ENCODE measurements around the gene DAPK2.
"Not testable (repeated sequence)": the region's sequence is repeated elsewhere in the genome, so short reads cannot be mapped to it uniquely, and the experiment has no call there.

Gene DAPK2

DNA sequence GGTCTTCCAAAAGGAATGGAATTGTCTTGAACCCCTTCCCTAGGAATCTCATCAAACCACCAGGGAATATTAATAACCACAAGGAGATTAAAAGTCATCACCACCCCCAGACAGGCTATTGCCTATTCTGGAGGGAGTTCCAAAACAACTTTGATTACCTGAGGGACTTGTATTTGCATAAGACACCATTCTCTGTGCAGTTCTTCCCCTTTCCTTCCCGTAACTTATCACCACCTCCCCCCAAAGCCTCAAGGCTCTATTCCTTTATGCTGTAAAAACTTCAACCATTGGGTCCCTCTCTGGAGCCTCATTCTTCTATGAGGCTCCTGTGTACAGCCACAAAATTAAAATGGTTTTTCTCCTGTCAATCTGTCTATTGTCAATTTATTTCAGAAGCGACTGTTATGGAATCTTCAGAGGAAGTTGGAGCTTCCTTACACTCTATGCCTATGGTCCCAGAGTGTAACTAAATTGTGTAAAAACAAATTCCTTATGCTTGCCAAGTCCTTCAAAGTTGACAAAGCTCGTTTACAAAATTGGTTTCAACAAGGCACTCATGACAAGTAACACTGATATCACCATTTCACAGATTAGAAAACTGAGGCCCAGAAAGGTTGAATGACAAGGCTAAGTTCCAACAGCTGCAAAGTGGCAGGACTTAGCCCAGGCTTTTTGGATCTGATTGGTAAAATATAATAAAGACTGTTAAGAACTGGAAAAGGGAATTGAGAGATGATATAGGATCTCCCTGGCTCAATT is 144.2 kb downstream of the DAPK2 start:
- Histone ChIP-seq H4K20me1 (ENCODE audit: insufficient read depth, low read length, poor library complexity, severe bottlenecking) (no peaks in the 10 kb centered on the region), H3K9ac (ENCODE audit: low read depth, low read length, poor library complexity, severe bottlenecking) (no peak overlapping the region), H3K9me3 (ENCODE audit: insufficient read depth, low read depth, low read length) (no peaks in the 10 kb centered on the region), H3K4me1 (ENCODE audit: insufficient read depth, low read length, poor library complexity, severe bottlenecking) (peaks cover 39% of the 10 kb centered on the region), H3K4me2 (ENCODE audit: low read depth, low read length, poor library complexity, severe bottlenecking) (no peak overlapping the region), H3F3A (ENCODE audit: low read depth) (no peaks in the 10 kb centered on the region), H3K4me3 (ENCODE audit: low read length, poor library complexity, severe bottlenecking) (no peak overlapping the region), H3K79me2 (ENCODE audit: insufficient read depth, low read length) (no peaks in the 10 kb centered on the region), H3K9me2 (replicated peaks; ENCODE audit: low read depth, low read length) (no peaks in the 10 kb centered on the region), H3K27me3 (ENCODE audit: insufficient read depth, low read length, poor library complexity, severe bottlenecking) (no peaks in the 10 kb centered on the region), H3K36me3 (ENCODE audit: insufficient read depth, low read length) (no peaks in the 10 kb centered on the region), H2AFZ (ENCODE audit: low read length) (no peak overlapping the region)
- TF ChIP-seq EZH2phosphoT487 (IDR thresholded peaks at IDR 0.05; ENCODE audit: borderline replicate concordance): no peak
- TF ChIP-seq, protein P1, sequence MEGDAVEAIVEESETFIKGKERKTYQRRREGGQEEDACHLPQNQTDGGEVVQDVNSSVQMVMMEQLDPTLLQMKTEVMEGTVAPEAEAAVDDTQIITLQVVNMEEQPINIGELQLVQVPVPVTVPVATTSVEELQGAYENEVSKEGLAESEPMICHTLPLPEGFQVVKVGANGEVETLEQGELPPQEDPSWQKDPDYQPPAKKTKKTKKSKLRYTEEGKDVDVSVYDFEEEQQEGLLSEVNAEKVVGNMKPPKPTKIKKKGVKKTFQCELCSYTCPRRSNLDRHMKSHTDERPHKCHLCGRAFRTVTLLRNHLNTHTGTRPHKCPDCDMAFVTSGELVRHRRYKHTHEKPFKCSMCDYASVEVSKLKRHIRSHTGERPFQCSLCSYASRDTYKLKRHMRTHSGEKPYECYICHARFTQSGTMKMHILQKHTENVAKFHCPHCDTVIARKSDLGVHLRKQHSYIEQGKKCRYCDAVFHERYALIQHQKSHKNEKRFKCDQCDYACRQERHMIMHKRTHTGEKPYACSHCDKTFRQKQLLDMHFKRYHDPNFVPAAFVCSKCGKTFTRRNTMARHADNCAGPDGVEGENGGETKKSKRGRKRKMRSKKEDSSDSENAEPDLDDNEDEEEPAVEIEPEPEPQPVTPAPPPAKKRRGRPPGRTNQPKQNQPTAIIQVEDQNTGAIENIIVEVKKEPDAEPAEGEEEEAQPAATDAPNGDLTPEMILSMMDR (conservative IDR thresholded peaks at IDR 0.05; ENCODE audit: low read length): no peak

DNA sequence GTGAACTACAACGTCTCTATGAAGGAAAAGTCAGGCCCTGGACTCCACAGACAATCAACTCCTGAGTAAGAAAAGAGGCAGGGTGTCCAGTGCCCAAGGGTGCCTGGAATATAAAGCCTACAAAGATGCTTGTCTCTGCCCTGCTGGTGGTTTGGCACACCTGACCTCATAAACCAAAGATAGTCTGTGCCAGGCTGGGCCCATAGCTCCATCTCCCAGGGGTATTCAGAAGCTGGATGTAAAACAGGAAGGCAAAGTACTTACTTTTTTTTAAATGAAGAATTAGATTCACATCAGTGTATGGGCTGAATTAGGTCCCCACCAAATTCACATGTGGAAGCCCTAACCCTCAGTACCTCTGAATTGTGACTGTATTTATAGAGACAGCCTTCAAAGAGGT is 146.0 kb downstream of the DAPK2 start:
- Histone ChIP-seq H3K9me3 (ENCODE audit: insufficient read depth, low read depth, low read length) (no peaks in the 10 kb centered on the region), H3K4me1 (ENCODE audit: insufficient read depth, low read length, poor library complexity, severe bottlenecking) (peaks cover 39% of the 10 kb centered on the region), H3K36me3 (ENCODE audit: insufficient read depth, low read length) (no peaks in the 10 kb centered on the region), H2AFZ (ENCODE audit: low read length) (no peak overlapping the region), H3K79me2 (ENCODE audit: insufficient read depth, low read length) (no peaks in the 10 kb centered on the region), H3K4me3 (ENCODE audit: low read length, poor library complexity, severe bottlenecking) (no peak overlapping the region), H3K27me3 (ENCODE audit: insufficient read depth, low read length, poor library complexity, severe bottlenecking) (no peaks in the 10 kb centered on the region), H3K9ac (ENCODE audit: low read depth, low read length, poor library complexity, severe bottlenecking) (no peak overlapping the region), H4K20me1 (ENCODE audit: insufficient read depth, low read length, poor library complexity, severe bottlenecking) (no peaks in the 10 kb centered on the region), H3K9me2 (replicated peaks; ENCODE audit: low read depth, low read length) (no peaks in the 10 kb centered on the region), H3F3A (ENCODE audit: low read depth) (no peaks in the 10 kb centered on the region), H3K4me2 (ENCODE audit: low read depth, low read length, poor library complexity, severe bottlenecking) (no peak overlapping the region)
- TF ChIP-seq, protein P1 (conservative IDR thresholded peaks at IDR 0.05; ENCODE audit: low read length): no peak
- TF ChIP-seq EZH2phosphoT487 (IDR thresholded peaks at IDR 0.05; ENCODE audit: borderline replicate concordance): no peak

DNA sequence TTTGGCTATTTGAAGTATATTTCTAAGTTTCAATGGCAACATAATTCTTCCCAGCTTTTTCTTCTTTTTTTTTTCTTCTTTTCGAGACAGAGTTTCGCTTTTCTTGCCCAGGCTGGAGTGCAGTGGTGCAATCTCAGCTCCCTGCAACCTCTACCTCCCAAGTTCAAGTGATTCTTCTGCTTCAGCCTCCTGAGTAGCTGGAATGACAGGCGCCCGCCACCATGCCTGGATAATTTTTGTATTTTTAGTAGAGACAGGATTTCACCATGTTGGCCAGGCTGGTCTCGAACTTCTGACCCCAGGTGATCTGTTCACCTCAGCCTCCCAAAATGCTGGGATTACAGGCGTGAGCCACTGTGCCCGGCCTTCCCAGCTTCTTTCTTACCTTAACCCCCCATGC is 146.7 kb downstream of the DAPK2 start:
- H3K4me2 ChIP-seq (ENCODE audit: low read depth, low read length, poor library complexity, severe bottlenecking); H4K20me1 ChIP-seq (ENCODE audit: insufficient read depth, low read length, poor library complexity, severe bottlenecking); H3K9me2 ChIP-seq (replicated peaks; ENCODE audit: low read depth, low read length); H3F3A ChIP-seq (ENCODE audit: low read depth); H3K9ac ChIP-seq (ENCODE audit: low read depth, low read length, poor library complexity, severe bottlenecking); H3K4me3 ChIP-seq (ENCODE audit: low read length, poor library complexity, severe bottlenecking); H3K9me3 ChIP-seq (ENCODE audit: insufficient read depth, low read depth, low read length); H3K36me3 ChIP-seq (ENCODE audit: insufficient read depth, low read length); H3K27me3 ChIP-seq (ENCODE audit: insufficient read depth, low read length, poor library complexity, severe bottlenecking); H2AFZ ChIP-seq (ENCODE audit: low read length); H3K79me2 ChIP-seq (ENCODE audit: insufficient read depth, low read length): not testable (repeated sequence)
- H3K4me1 ChIP-seq (ENCODE audit: insufficient read depth, low read length, poor library complexity, severe bottlenecking): peaks cover 40% of the 10 kb centered on the region

DNA sequence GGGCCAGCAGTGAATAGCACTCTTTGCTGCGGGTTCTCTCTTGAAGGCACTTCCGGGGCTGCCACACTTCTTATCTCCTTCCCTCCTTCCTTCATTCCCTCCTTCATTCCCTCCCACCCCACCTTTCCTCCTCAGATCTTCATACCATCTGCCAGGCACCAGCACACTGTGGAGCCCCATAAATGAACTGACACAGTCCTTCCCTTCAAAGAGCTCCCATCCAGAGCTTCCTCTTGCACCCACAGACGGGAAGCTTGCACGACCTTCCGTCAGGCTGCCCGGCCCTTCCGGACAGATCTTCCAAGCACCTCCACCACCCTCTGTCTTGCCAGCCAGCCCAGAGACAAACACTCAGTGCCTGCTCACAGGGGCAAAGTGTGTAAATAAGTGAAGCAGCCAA is 147.1 kb downstream of the DAPK2 start:
- H3K9ac ChIP-seq (ENCODE audit: low read depth, low read length, poor library complexity, severe bottlenecking): no peak overlapping the region
- H3K4me3 ChIP-seq (ENCODE audit: low read length, poor library complexity, severe bottlenecking): no peak overlapping the region
- no peak overlapping the region for H3K4me2 ChIP-seq (ENCODE audit: low read depth, low read length, poor library complexity, severe bottlenecking)
- no peaks in the 10 kb centered on the region for H3K27me3 ChIP-seq (ENCODE audit: insufficient read depth, low read length, poor library complexity, severe bottlenecking)
- no peaks in the 10 kb centered on the region for H3K36me3 ChIP-seq (ENCODE audit: insufficient read depth, low read length)
- H2AFZ ChIP-seq (ENCODE audit: low read length): no peak overlapping the region
- peaks cover 44% of the 10 kb centered on the region for H3K4me1 ChIP-seq (ENCODE audit: insufficient read depth, low read length, poor library complexity, severe bottlenecking)
- no peaks in the 10 kb centered on the region for H3K9me3 ChIP-seq (ENCODE audit: insufficient read depth, low read depth, low read length)
- TF ChIP-seq EZH2phosphoT487 (IDR thresholded peaks at IDR 0.05; ENCODE audit: borderline replicate concordance): no peak
- TF ChIP-seq, protein P1 (conservative IDR thresholded peaks at IDR 0.05; ENCODE audit: low read length): no peak
- no peaks in the 10 kb centered on the region for H3K9me2 ChIP-seq (replicated peaks; ENCODE audit: low read depth, low read length)
- no peaks in the 10 kb centered on the region for H4K20me1 ChIP-seq (ENCODE audit: insufficient read depth, low read length, poor library complexity, severe bottlenecking)
- H3K79me2 ChIP-seq (ENCODE audit: insufficient read depth, low read length): no peaks in the 10 kb centered on the region
- H3F3A ChIP-seq (ENCODE audit: low read depth): no peaks in the 10 kb centered on the region

Data from Loucy (cell line).